SK-N-SH (cell line): ENCODE data around the gene ARMCX5. TPM values are rescaled to one million over a fixed set of nuclear protein-coding genes. Genes with fewer than 3 reads are reported as not detected.

Experiments
- polyA plus RNA-seq, 3 experiments: library from polyadenylated mRNA; depleted of rRNA; stranded (reverse); fragments of >200 nt; gene quantifications; 2 replicates each; pipeline ENCODE4 v1.2.3, GENCODE V29; 2012

Gene ARMCX5
- polyA plus RNA-seq, 1 of the 3 experiments (the other 2 are of a cell fraction): 9.6 TPM

Other genes with a start within 250 kb of the ARMCX5 start
- not detected in 2 replicates for gene NXF2B, start 159.5 kb upstream of the ARMCX5 start, polyA plus RNA-seq (2012; rRNA removed)
- gene TCP11X2, start 127.7 kb upstream of the ARMCX5 start, polyA plus RNA-seq (2012; rRNA removed): not detected in 2 replicates
- 16.6 and 17.2 TPM in 2 replicates for gene TMSB15A, start 82.8 kb upstream of the ARMCX5 start, polyA plus RNA-seq (2012; rRNA removed)
- gene GPRASP1, start 52.0 kb downstream of the ARMCX5 start, polyA plus RNA-seq (2012; rRNA removed): 2.7 and 3.2 TPM in 2 replicates
- gene GPRASP2, start 112.9 kb downstream of the ARMCX5 start, polyA plus RNA-seq (2012; rRNA removed): 12.3 TPM in 2 replicates
- 2.5 and 3.2 TPM in 2 replicates for gene GPRASP3, start 121.2 kb downstream of the ARMCX5 start, polyA plus RNA-seq (2012; rRNA removed)